HG03558 (cell line): Measurements from ENCODE around the gene ICA1L.
"Not testable (repeated sequence)": the region's sequence is repeated elsewhere in the genome, so short reads cannot be mapped to it uniquely, and the experiment has no call there.

Experiments used
- ATAC-seq: cut with Tn5 transposase; IDR thresholded peaks from one replicate; pipeline ENCODE4 v1.9.1; 2021; ENCODE audit warnings: moderate number of reproducible peaks; ENCODE audit not compliant: unreplicated experiment; ENCODE audit errors: extremely low read depth

ICA1L gene

GRCh38 chr2:202871300-202872141 lies at the start of gene ICA1L:
TSS of gene ICA1L (minus strand) at chr2:202871766. CDS start at chr2:202829009, 42,757 bp downstream.
- no peak for ATAC-seq

DNA sequence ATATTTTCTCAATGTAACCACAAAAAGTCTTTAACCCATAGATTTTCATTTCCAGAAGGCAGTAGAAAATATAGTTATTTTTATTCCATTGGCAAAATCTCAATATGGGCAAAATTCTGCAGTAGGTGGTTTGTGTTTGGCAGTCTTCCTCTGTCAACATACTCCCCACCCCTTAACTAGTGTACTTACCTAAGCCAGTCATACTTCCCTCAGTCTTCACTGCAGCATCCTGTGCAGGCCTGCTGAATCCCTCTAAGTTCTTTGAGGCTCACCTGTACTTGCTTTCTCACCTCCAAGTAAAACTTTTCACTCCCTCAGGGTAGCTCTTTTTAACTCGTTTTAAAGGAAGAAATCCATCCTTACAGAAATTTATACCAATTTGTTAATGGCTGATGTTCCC lies 47.3 kb upstream of the ICA1L start:
- ATAC-seq, result no peak

DNA sequence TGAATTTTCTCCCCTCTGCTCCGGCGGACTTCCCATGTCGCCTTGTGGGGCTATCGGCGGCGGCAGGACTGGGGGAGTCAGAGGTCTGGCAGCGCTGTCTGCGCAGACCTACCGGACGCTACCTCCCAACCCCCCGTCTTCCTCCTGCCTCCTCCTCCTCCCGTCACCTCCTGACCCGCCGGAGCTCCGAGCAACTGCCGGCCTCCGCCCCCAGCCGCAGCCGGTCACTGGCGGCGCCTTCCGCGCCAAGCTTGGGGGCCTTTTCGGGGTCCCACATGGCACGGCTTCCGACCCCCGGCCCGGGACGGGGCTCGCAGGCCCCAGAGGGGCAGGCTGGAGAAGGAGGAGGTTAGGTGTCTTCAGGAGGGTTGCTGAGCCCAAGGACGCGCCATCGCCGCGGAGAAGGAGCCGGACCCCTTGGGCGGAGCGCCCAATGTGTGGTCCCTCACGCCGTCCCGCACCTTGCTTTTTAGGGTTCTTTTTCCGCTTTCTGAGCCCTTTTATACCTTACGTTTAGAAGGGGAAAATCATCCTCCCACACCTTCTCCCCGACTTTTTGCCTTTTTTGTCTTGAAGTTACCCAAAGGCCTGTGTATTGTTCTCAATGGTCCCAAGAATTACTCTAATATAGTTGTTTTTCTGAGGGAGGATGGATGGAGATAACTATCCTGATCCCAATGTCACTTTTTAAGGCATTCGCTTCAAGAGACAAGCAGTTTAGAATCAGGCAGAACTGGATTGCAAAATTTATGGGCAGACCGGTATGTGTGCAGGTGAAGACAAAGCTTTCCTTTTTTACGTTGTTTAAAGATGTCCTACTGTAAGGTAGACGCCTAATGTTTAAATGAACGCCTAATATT lies 41.0 kb upstream of the ICA1L start:
- ATAC-seq, result peak; percentile 30

GRCh38 chr2:202911512-202912341 lies 40.2 kb upstream of the ICA1L start, which contains the start of the genes CARF and WDR12:
TSS of gene CARF (plus strand) at chr2:202912275. CDS start at chr2:202941903, 29,628 bp downstream.
TSS of gene WDR12 (minus strand) at chr2:202911673. CDS start at chr2:202911476, 197 bp downstream.
- peak; percentile 30 for ATAC-seq

- ATAC-seq, result no peak
These were observed 39.6 kb upstream of the ICA1L start for GRCh38 chr2:202911203-202911511.

GRCh38 chr2:202910698-202911097 lies 39.1 kb upstream of the ICA1L start:
- ATAC-seq, result no peak

DNA sequence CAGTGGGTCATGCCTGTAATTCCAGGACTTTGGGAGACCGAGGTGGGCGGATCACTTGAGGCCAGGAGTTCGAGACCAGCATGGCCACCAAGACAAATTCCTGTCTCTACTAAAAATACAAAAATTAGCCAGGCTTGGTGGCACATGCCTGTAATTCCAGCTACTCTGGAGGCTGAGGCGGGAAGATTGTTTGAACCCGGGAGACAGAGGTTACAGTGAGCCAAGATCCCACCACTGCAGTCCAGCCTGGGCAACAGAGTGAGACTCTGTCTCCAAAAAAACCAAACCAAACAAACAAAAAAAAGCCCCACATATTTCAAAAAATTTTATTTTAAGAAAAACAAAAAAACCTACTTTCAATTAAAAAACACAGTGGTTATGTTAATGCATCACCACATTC lies 38.7 kb upstream of the ICA1L start:
- ATAC-seq, result not testable (repeated sequence)

GRCh38 chr2:202909394-202910192 lies 38.0 kb upstream of the ICA1L start:
- no peak for ATAC-seq

DNA sequence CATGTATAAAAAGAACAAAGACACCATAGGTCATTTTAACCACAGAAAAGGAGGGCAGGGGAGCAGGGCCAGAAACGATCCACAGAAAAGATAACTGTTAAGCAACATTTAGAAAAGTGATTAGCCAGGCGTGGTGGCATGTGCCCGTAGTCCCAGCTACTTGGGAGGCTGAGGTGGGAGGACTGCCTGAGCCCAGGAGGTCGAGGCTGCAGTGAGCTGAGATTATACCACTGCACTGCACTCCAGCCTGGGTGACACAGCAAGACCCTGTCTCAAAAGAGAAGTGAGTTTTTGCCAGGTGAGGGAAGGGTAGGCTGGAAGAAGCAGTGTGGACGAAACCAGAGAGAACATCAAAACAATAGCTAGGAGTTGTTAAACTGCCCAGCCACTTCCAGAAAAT lies 36.6 kb upstream of the ICA1L start:
- ATAC-seq, result no peak

DNA sequence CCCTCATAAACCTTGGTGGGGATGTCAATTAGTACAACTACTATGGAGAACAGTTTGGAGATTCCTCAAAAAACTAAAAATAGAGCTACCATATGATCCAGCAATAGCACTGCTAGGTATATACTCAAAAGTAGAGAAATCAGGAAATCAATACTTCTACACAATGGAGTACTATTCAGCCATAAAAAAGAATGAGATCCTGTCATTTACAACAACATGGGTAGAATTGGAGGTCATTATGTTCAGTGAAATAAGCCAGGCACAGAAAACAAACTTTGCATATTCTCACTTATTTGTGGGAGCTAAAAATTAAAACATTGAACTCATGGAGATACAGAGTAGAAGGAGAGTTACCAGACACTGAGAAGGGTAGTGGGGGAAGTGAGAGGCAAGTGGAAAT lies 33.9 kb upstream of the ICA1L start:
- not testable (repeated sequence) for ATAC-seq

- no peak for ATAC-seq
These were observed 13.6 kb upstream of the ICA1L start for GRCh38 chr2:202885190-202885589.

- ATAC-seq, result no peak
These were observed 12.6 kb upstream of the ICA1L start for GRCh38 chr2:202883987-202884675.

- no peak for ATAC-seq
These were observed 10.0 kb upstream of the ICA1L start for GRCh38 chr2:202881570-202881969.

DNA sequence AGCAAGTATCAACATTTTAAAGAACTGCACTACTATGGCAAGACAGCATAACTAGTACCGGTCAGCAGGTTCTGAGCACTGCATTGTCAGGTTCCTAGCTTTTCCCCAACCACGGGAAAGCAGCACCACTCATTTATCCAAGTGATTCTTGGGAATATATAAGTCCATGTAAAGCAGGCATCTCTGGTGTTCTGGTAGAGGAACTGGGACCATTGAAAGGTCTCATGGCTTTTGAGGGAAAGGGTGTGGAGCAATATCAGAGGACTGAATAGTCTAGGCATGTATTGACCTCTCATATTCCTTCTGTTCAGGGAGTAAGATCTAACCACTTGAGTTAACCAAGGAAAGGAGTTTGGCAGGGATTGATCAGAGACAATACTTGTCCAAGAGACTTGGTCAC lies 6.1 kb upstream of the ICA1L start:
- no peak for ATAC-seq

DNA sequence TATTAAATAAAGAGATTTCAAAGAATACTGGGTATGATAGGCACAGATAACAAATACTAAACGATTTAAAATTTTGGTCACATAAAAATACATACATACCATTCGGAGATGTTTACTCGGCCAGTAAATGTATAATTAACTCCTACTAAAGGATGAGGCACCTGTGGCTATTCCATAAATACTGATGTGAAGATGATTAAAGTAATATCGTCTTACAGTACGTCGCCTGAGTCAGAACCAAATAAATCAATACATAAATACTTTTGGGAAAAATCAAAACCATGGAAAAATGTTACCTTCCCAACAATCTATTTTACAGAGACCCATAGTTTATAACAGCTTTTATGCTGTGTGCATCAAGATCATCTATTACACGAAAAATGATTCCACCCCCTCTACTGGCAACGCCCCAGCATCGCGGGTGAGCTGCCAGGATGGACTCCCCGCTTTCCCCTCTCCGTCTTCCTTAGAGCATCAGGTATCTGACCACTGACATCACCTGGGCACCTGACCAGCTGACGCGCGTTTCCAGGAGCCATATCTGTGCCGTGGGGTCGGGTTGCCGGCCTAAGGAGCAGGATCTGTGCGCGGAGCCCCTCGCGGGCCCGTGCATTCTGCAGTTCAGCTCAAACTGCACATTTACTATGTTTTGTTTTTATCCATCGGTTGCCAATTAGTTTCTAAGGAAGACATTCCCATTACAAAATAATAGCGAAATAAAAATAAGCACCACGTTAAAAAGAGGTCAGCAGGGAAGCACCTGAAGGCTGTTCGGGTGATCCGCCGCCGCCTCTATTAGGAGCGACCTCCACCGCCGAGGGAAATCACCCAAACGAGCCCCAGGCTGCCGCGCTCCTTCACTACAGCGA lies 901 bp downstream of the ICA1L start:
- ATAC-seq, result no peak

GRCh38 chr2:202861987-202862386 lies 9.6 kb downstream of the ICA1L start:
- ATAC-seq, result no peak

DNA sequence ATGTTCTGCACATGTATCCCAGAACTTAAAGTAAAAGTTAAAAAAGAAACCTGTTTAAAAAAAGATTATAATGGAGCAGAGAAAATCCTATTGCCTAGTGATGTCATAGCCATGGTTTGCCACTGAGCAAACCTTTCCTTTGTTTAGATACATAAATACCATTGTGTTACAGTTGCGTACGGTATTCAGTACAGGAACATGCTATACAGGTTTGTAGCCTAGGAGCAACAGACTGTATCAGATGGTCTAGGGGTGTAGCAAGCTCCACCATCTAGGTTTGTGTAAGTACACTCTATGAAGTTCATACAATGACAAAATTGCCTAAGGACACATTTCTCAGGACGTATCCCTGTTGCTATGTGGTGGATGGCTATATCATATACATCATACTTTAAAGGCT lies 13.0 kb downstream of the ICA1L start:
- ATAC-seq, result no peak

DNA sequence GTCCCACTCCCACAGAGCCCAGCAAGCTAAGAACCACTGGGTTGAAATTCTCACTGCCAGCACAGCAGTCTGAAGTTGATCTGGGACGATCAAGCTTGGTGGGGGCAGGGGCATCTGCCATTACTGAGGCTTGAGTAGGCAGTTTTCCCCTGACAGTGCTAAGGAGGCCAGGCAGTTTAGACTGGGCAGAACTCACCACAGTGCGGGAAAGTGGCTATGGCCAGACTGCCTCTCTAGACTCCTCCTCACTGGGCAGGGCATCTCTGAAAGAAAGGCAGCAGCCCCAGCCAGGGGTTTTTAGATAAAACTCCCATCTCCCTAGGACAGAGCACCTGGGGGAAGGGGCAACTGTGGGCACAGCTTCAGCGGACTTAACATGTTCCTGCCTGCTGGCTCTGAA lies 22.2 kb downstream of the ICA1L start:
- not testable (repeated sequence) for ATAC-seq
